ENCODE results near the gene IQGAP3.

IQGAP3 gene

DNA sequence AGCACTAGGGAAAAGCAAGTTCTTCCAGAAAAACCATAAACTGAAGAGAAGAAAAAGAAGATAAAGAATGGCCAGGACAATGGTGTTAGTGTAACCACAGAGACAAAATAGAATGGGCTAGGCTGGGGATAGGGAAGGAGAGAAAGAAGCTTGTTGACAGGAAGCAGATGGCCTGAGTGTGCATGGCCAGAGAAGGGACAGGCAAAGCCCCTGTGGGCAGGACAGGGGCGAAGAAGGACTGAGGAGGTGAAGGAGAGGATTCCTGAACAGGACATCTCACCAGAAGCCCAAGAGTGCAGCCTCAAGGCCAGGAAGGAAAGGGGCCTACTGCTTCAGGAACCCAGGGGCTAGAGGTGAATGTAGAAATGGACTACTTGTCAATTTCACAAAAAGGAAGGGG is 29.3 kb downstream of the IQGAP3 start:
- TF ChIP-seq, protein P1, sequence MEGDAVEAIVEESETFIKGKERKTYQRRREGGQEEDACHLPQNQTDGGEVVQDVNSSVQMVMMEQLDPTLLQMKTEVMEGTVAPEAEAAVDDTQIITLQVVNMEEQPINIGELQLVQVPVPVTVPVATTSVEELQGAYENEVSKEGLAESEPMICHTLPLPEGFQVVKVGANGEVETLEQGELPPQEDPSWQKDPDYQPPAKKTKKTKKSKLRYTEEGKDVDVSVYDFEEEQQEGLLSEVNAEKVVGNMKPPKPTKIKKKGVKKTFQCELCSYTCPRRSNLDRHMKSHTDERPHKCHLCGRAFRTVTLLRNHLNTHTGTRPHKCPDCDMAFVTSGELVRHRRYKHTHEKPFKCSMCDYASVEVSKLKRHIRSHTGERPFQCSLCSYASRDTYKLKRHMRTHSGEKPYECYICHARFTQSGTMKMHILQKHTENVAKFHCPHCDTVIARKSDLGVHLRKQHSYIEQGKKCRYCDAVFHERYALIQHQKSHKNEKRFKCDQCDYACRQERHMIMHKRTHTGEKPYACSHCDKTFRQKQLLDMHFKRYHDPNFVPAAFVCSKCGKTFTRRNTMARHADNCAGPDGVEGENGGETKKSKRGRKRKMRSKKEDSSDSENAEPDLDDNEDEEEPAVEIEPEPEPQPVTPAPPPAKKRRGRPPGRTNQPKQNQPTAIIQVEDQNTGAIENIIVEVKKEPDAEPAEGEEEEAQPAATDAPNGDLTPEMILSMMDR (IDR thresholded peaks at IDR 0.05): no peak

DNA sequence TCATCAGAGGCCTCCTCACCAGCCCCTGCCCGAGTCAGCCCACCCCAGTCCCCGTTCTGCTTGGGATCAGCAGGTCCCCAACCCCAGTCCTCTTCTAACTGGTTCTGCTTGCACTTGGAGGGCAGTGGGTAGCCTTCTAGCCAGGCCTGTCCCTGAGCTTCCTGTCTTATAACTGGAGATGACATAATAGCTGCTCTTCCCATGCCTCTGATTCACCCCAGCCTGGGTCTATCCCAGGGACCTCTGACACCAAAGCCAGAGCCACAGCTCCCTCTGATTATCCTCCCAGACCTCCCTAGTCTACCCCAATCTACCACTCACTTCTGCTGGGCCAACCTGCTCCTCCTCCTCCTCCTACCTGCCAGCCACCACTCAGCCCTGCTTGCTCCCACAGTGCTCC is 31.4 kb downstream of the IQGAP3 start:
- TF ChIP-seq, protein P1 (IDR thresholded peaks at IDR 0.05): no peak

DNA sequence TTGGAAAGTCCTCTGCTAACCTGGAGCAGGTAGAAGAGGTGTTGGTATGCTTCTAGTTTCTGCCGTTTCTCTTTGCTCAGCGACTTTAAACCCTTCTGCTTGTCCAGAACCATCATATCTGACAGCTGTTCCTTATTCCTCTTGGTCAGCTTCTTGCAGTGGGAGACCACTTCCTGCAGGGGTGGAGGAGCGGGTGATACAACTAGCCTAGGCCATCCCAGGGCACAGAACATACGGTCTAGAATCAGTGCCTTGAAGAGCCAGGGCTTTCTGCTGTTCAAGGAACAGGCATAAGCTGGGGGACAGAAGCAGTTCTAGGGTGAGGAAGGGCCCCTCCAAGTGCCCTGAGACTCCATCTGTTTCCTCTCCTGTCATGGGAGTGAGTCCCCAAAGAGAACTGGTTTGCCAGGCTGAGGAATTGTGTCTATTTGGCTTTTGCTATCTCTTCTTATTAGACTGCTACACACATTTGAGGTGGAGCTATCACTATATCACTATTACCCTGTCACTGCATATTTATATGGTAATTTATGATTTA is 32.5 kb downstream of the IQGAP3 start:
- TF ChIP-seq, protein P1 (IDR thresholded peaks at IDR 0.05): no peak

DNA sequence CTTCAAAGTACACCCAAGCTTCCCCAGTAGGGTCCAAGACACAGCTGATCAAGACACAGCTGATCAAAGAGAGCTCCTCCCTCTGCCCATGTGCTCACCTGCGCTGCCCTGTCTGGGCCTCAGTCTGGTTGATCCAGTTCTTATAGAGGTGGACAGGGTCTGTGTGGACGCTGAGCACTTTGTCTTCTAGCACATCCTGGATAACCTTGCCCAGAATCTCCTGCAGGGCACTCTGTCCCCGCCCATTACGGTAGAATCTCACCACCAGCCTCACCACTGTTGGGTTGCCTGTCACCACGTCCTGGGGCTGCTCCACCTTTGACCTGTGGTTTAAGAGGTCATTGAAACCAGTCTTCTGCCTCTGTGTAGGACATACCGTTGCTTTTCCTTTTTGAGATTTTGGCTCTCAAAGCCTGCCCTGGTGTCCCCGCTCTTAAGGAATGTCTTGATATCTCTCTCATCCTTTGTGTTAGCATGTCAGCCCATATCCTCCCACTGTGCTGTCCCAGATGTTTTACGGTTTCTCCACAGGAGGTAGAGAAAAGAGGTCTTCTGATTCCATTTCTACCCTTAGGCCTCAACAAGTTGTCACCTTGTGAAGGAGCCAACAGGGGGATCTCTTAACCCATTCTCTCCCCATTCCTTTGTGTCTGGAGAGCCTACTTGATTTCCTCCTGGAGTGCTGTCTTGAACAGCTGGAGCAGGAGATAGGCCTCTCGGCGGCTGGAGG is 33.5 kb downstream of the IQGAP3 start:
- TF ChIP-seq, protein P1 (IDR thresholded peaks at IDR 0.05): no peak

DNA sequence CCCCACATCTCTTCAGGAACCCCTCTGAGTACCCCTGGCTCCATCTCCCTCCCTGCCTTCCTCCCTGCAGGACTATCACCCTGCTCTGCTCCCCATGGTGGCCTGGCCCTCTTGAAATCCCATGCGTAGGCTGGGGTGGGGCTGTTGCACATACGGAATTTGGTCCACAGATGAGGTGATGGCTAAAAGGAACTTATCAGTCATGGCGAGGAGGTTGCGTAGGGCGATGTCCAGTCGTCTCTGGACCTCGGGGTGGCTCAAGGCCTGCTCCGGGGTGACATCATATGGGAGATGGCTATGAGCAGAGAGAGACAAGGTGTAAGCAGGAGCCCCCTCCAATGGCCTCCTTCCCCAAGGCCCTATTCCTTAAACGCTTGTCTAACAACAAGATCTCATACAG is 35.3 kb downstream of the IQGAP3 start:
- TF ChIP-seq, protein P1 (IDR thresholded peaks at IDR 0.05): no peak

DNA sequence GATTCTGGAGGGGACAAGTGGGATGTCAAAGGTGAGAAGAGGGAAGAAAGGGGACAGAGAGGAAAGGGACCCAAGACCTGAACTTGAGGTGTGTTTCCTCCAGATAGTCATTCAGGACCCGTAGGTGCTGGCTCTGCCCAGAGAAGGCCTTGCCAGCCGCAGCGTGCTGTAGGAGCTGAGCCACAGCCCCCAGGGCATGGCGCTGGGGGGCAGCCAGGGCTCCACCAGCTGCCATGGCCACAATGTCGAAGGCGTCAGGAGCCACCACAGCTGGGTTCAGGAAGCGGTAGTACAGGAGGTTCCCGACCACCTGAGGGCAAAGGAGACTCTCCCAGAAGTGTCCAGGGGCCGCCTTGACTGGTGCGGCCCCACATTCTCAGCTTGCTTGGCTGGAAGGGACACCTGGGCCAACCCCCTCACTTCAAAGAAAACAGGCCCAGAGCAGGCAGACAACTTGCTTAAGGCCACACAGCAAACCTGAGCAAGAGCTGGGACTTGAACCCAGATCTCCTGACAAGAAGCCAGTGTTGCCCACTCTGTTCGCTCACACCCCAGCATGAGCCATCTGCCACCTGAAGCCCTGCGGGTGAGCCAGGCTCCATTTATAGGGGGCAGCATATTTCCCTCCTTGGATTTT is 37.8 kb downstream of the IQGAP3 start:
- TF ChIP-seq, protein P1 (IDR thresholded peaks at IDR 0.05): no peak

DNA sequence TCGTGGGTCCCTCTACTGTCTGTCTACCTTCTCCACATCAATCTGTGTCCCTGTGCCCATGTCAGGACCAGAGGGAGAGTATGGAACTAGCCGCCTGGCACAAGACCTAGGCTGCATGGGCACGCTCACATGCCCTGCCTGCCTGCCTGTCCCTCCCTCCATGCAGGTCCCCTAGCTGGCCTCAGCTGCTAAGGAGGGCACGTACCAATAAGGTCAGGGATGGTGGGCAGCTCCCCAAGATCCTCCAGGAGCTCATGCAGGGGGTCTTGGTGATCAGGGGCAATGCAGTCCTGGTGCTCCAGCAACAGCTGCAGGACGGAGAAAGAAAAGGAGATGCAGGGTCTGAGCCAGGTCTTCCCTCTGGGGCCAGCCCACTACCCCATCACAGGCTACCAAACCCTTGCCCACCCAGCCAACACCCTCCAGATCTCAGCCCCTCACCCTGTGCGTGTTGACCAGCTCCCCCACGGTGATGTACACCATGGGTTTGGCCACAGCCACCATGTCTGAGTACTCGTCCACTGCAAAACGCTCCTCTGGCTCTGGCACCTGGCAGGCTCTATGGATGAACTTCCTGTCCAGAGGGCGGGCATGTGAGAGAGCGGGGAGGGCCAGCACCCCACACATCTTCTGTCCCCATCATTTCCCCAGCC is 38.7 kb downstream of the IQGAP3 start:
- TF ChIP-seq, protein P1 (IDR thresholded peaks at IDR 0.05): no peak
